HTERT RPE-1 (cell line): ENCODE data around the gene NDUFB7.

Experiments used
- in situ Hi-C: fragments of 300-500 bp; cut with MboI; formaldehyde crosslinking; loops from 4 replicates; pipeline ENCODE4 v1.14.3; 2020; ENCODE audit warnings: low sequenced_read_pairs

NDUFB7 gene

DNA sequence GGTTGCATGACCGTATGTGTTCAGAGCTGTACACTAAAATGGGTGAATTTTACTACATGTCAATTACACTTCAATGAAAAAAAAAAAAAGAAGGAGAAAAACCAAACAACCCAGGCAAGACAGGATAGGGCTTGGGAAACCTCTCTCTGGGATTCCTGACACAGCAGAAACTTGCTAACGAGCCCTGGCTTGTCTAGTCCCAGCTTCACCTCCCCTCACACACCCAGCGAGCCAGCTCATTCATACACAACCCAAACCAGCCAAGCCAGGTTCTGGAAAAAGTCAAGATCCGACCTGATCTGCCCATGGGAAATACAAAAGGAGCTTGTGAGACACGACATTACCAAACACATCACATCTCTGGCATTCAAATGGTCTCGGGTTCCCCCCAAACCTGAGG, 46.1 kb downstream of the NDUFB7 start:
- in situ Hi-C loops = no loop called here

GRCh38 chr19:14520543-14520942, 51.3 kb downstream of the NDUFB7 start:
- in situ Hi-C loops = no loop called here

DNA sequence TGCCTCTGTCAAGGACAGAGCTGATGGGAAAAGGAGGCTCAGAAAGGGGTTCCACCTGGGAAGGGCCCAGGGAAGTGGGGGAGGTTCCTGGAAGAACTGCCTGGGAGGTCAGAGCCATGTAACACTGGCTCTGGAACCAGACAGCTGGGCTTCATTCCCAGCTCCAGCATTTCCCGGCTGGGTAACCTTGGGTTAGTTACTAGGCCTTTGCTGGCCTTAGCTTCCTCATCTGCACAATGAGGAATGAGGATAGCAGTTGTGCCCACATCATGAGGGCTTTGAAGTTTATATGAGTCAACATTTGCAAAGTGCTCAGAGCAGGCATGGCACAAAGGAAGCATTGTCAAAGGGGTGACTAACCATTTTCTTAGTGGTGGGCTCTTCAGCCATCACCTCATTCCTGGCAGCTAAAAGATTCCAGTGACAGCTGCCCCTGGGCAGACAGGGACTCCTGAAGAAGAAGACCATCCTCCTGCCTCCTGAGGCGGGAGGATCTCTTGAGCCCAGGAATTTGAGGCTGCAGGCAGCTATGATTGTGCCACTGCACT, 51.9 kb downstream of the NDUFB7 start:
- in situ Hi-C loops = no loop called here

GRCh38 chr19:14519245-14519859, 52.5 kb downstream of the NDUFB7 start:
- in situ Hi-C loops = no loop called here

DNA sequence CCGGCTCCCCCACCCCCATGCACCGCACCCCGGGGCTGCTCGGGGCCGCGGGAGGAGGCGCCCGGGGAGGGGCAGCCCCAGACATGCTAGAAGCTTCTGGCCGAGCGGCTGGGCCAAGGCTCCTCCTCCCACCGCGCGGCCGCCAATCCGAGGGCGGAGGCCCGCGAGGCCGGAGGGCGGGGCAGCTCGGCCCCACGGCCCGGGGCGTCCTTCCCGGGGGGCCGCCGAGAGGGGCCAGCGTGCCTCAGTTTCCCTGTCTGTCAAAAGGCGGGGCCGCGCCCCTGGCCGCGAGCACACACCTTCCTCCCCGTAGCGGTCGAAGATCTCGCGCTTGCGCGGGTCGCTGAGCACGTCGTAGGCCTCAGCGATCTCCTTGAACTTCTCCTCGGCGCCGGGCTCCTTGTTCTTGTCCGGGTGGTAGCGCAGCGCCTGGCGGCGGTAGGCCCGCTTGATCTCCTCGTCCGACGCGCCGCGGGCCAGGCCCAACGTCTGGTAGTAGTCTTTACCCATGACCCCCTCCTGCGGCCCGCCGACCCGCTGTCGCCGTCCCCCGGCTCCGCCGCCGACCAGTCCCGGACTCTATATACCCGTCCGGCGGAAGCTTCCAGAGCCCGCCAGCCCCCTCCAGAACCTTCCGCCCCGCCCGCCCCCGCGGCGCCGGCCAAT, 53.9 kb downstream of the NDUFB7 start, which contains the start of gene DNAJB1:
Gene DNAJB1, minus strand, starts transcription at position 558 of the 666 bp plus-strand sequence. Its CDS starts 48 bp downstream, at position 510.
- in situ Hi-C loops = no loop called here

- in situ Hi-C loops = no loop called here
Observed at GRCh38 chr19:14517446-14517839, 54.4 kb downstream of the NDUFB7 start.

DNA sequence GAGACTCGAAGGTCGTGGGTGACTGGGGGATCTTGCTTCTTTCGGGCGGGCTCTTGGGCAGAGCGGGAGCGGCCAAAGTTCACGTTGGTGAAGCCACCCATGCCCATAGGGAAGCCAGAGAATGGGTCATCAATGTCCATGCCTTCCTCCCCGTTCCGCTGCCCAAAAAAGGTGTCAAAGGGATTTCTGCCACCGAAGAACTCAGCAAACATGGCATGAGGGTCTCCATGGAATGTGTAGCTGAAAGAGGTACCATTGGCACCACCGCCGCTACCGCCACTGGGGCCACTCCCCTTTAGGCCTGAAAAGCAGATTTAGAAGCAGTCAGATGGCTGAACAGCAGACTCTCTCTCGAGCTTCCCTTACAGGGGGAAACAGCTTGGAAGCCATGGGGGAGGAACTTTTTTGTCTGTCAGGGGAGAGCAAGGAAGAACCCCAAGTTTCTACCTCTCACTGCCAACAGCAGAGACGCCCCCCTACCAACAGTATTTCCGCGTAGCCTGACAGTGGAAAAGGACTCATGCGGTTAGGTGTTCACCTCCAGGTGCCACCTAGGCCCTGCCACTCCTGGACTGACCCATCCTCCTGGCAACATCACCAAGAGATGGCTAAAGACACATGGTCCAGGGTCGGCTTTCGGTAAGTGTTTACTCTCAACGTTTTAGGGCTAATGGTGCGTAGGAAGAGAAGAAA, 55.0 kb downstream of the NDUFB7 start:
- in situ Hi-C loops = no loop called here
